NK-92 (cell line): Measurements from ENCODE around the gene SLC4A9.
"Not testable (repeated sequence)": the region's sequence is repeated elsewhere in the genome, so short reads cannot be mapped to it uniquely, and the experiment has no call there.

Experiments used
- DNase-seq: peaks from one replicate; lab custom pipeline; 2025; ENCODE audit not compliant: unreplicated experiment; lab: John Stamatoyannopoulos, UW

Gene SLC4A9

GRCh38 chr5:140337880-140338279, 22.1 kb upstream of the SLC4A9 start:
- no peak for DNase-seq

GRCh38 chr5:140338336-140338735, 21.7 kb upstream of the SLC4A9 start:
- DNase-seq, result no peak

- no peak for DNase-seq
Measured at GRCh38 chr5:140338908-140339307, 21.1 kb upstream of the SLC4A9 start.

GRCh38 chr5:140339636-140340035, 20.4 kb upstream of the SLC4A9 start:
- no peak for DNase-seq

GRCh38 chr5:140340605-140341121, 19.3 kb upstream of the SLC4A9 start:
- DNase-seq, result no peak

- DNase-seq, result no peak
Measured at GRCh38 chr5:140341591-140341990, 18.4 kb upstream of the SLC4A9 start.

GRCh38 chr5:140342287-140342686, 17.7 kb upstream of the SLC4A9 start:
- DNase-seq, result no peak

- DNase-seq, result no peak
Measured at GRCh38 chr5:140342896-140343295, 17.1 kb upstream of the SLC4A9 start.

GRCh38 chr5:140343849-140344248, 16.1 kb upstream of the SLC4A9 start:
- DNase-seq, result not testable (repeated sequence)

GRCh38 chr5:140344683-140345423, 15.1 kb upstream of the SLC4A9 start:
- DNase-seq, result no peak

GRCh38 chr5:140345919-140346347, 14.1 kb upstream of the SLC4A9 start:
- no peak for DNase-seq

GRCh38 chr5:140346348-140347221, 13.4 kb upstream of the SLC4A9 start, which contains the start of gene HBEGF:
HBEGF (minus strand) TSS chr5:140346603; CDS start chr5:140346328, 275 bp downstream.
- no peak for DNase-seq

- no peak for DNase-seq
Measured at GRCh38 chr5:140347360-140347759, 12.6 kb upstream of the SLC4A9 start.

GRCh38 chr5:140348104-140348503, 11.9 kb upstream of the SLC4A9 start:
- DNase-seq, result no peak

- no peak for DNase-seq
Measured at GRCh38 chr5:140349244-140349643, 10.8 kb upstream of the SLC4A9 start.

GRCh38 chr5:140351609-140352334, 8.2 kb upstream of the SLC4A9 start:
- no peak for DNase-seq

GRCh38 chr5:140355546-140355945, 4.4 kb upstream of the SLC4A9 start:
- no peak for DNase-seq

GRCh38 chr5:140356853-140357725, 2.9 kb upstream of the SLC4A9 start:
- DNase-seq, result no peak

- no peak for DNase-seq
Measured at GRCh38 chr5:140357726-140358093, 2.3 kb upstream of the SLC4A9 start.

- DNase-seq, result no peak
Measured at GRCh38 chr5:140358738-140359310, 1.2 kb upstream of the SLC4A9 start.
